Tibial nerve (tissue), 4 donors: ENCODE results near the gene NOSIP.

Source experiments
- CTCF ChIP-seq, 5 experiments: fragments of 200-600 bp in 3 of 5; fragments of 450-650 bp in 2 of 5; sonication (generic) in 3 of 5; IDR thresholded peaks; one replicate each; pipeline ENCODE4 v1.5.1; 2016 to 2019; ENCODE audit warnings: antibody characterized with exemption in 5 of 5, mild to moderate bottlenecking in 3 of 5, moderate library complexity in 2 of 5
- EP300 ChIP-seq, 2 donors: sonication (generic); formaldehyde crosslinking; IDR thresholded peaks; one replicate each; pipeline ENCODE4 v1.6.1; 2017; ENCODE audit warnings: antibody characterized with exemption in 2 of 2, mild to moderate bottlenecking in 1 of 2
- POLR2A ChIP-seq, 2 donors: fragments of 450-650 bp; IDR thresholded peaks; one replicate each; pipeline ENCODE4 v1.6.1; 2017; ENCODE audit warnings: antibody characterized with exemption in 2 of 2, mild to moderate bottlenecking in 2 of 2, moderate library complexity in 2 of 2

DNA sequence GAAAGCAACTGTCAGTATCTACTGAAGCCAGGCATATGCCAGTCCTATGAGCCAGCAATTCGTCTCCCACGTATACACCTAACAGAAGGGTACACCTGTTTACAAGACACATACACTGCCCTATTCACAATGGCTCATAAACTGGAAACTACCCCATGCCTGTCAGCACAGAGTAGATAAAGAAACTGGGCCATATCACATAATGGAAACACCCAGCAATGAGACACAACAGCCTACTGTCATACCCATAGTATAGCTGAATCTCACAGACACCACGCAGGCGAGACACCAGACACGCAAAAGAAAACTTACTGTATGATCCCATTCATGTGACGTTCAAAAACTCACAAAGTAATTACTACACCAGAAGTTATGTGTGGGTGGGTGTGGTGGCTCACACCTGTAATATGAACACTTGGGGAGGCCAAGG, 15.7 kb downstream of the NOSIP start:
- no peak for TF ChIP-seq CTCF (IDR thresholded peaks at IDR 0.05)
- TF ChIP-seq POLR2A (IDR thresholded peaks at IDR 0.05) = no peak
- no peak for TF ChIP-seq EP300 (IDR thresholded peaks at IDR 0.05)
